Uterus (tissue), 4 donors: Measurements from ENCODE around the gene MOB2. TPM values are rescaled to one million over a fixed set of nuclear protein-coding genes. Genes with fewer than 3 reads are reported as not detected.

Experiments used
- DNase-seq, 2 donors: peaks; one replicate each; pipeline ENCODE4 v3.0.0-alpha.2; 2019 to 2020
- H3K27ac ChIP-seq, 2 donors: fragments of 200-600 bp; sonication (generic); 1 replicate in 1 of 2; 2 replicates in 1 of 2; pipeline ENCODE4 v1.5.1; 2016 to 2018
- H3K27me3 ChIP-seq, 2 donors: fragments of 200-600 bp; sonication (generic); one replicate each; pipeline ENCODE4 v1.5.1; 2018 to 2019; ENCODE audit warnings: control low read depth in 1 of 2
- H3K36me3 ChIP-seq, 2 donors: fragments of 200-600 bp; sonication (generic); one replicate each; pipeline ENCODE4 v1.5.1; 2019; ENCODE audit warnings: control low read depth in 1 of 2
- H3K4me1 ChIP-seq, 2 donors: fragments of 200-600 bp; sonication (generic); one replicate each; pipeline ENCODE4 v1.5.1; 2018 to 2019; ENCODE audit warnings: control low read depth in 1 of 2
- H3K4me3 ChIP-seq, 2 donors: fragments of 200-600 bp; sonication (generic); 1 replicate in 1 of 2; 2 replicates in 1 of 2; pipeline ENCODE4 v1.5.1; 2018 to 2019; ENCODE audit warnings: mild to moderate bottlenecking in 1 of 2
- H3K9me3 ChIP-seq, 2 donors: fragments of 200-600 bp; sonication (generic); one replicate each; pipeline ENCODE4 v1.5.1; 2019; ENCODE audit warnings: control low read depth in 1 of 2
- CTCF ChIP-seq, 4 experiments: fragments of 200-600 bp in 2 of 4; fragments of 450-650 bp in 2 of 4; sonication (generic) in 2 of 4; IDR thresholded peaks; one replicate each; pipeline ENCODE4 v1.5.1; 2016 to 2019; ENCODE audit warnings: antibody characterized with exemption in 4 of 4, mild to moderate bottlenecking in 2 of 4, moderate library complexity in 1 of 4
- POLR2A ChIP-seq, 2 donors: fragments of 450-650 bp; IDR thresholded peaks; one replicate each; pipeline ENCODE4 v1.6.1; 2016; ENCODE audit warnings: antibody characterized with exemption in 2 of 2, mild to moderate bottlenecking in 1 of 2, moderate library complexity in 1 of 2
- intact Hi-C: fragments of 100-400 bp; cut with DNase I; formaldehyde crosslinking; loops from one replicate; pipeline ENCODE4 v1.15.1; 2023; ENCODE audit warnings: low total_unique reads
- total RNA-seq, 4 donors: library from RNA; depleted of rRNA in 3 of 4; stranded (reverse); fragments of >200 nt in 3 of 4; gene quantifications; one replicate each; pipeline versions ENCODE4 v1.1.0 to v1.2.4, GENCODE V29; 2014 to 2023
- donor health status: DM: yes; HTN: yes; CAD: no.

The MOB2 gene
- total RNA-seq, 4 donors from 2014 or later = 17.1 to 72.6 (median 23.6) TPM

- TF ChIP-seq CTCF (IDR thresholded peaks at IDR 0.05) = no peak
- TF ChIP-seq POLR2A (IDR thresholded peaks at IDR 0.05) = no peak
- DNase-seq = no peak
Measured at GRCh38 chr11:1493650-1494244, 7.2 kb upstream of the MOB2 start.

DNA sequence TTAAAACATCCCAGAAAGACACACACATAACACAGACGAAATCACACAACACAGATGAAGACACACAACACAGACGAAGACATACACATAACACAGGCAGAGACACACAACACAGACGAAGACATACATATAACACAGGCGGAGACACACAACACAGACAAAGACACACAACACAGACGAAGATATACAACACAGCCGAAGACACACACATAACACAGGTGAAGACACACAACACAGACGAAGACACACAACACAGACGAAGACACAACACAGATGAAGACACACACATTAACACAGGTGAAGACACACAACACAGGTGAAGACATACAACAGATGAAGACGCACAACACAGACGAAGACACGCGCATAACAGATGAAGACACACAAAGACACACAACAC is 4.8 kb upstream of the MOB2 start:
- H3K9me3 ChIP-seq = no peaks in the 10 kb centered on the region
- no peaks in the 10 kb centered on the region for H3K27me3 ChIP-seq
- H3K27ac ChIP-seq = no peak overlapping the region
- intact Hi-C loops = no loop called here
- no peak for DNase-seq
- TF ChIP-seq CTCF (IDR thresholded peaks at IDR 0.05) = no peak
- TF ChIP-seq POLR2A (IDR thresholded peaks at IDR 0.05) = no peak
- no peak overlapping the region for H3K4me3 ChIP-seq
- peaks cover 0 to 10% of the 10 kb centered on the region in 2 donors for H3K4me1 ChIP-seq
- no peaks in the 10 kb centered on the region for H3K36me3 ChIP-seq

More at GRCh38 chr11:1493650-1494244, 7.2 kb upstream of the MOB2 start:
- no peaks in the 10 kb centered on the region for H3K27me3 ChIP-seq
- intact Hi-C loops = no loop called here
- H3K9me3 ChIP-seq = no peaks in the 10 kb centered on the region
- no peak overlapping the region for H3K27ac ChIP-seq
- H3K4me3 ChIP-seq = no peak overlapping the region
- H3K4me1 ChIP-seq = no peaks in the 10 kb centered on the region
- H3K36me3 ChIP-seq = no peaks in the 10 kb centered on the region

GRCh38 chr11:1490651-1491050 is 4.1 kb upstream of the MOB2 start:
- Histone ChIP-seq H3K27me3 (no peaks in the 10 kb centered on the region), H3K36me3 (no peaks in the 10 kb centered on the region), H3K9me3 (no peaks in the 10 kb centered on the region), H3K27ac (no peak overlapping the region), H3K4me1 (peaks cover 0 to 16% of the 10 kb centered on the region in 2 donors), H3K4me3 (no peak overlapping the region)
- TF ChIP-seq CTCF (IDR thresholded peaks at IDR 0.05) = no peak
- intact Hi-C loops = no loop called here
- DNase-seq = no peak

- peaks cover 0 to 22% of the 10 kb centered on the region in 2 donors for H3K4me1 ChIP-seq
- H3K9me3 ChIP-seq = no peaks in the 10 kb centered on the region
- TF ChIP-seq CTCF (IDR thresholded peaks at IDR 0.05) = no peak
- peak overlapping the region in 1 of 2 donors; percentile 65 for H3K27ac ChIP-seq
- no peaks in the 10 kb centered on the region for H3K27me3 ChIP-seq
- DNase-seq = no peak
- no peaks in the 10 kb centered on the region for H3K36me3 ChIP-seq
- intact Hi-C loops = no loop called here
- H3K4me3 ChIP-seq = no peak overlapping the region
Measured at GRCh38 chr11:1488575-1489180, 2.1 kb upstream of the MOB2 start.

GRCh38 chr11:1487851-1488574 is 1.4 kb upstream of the MOB2 start:
- no peak for DNase-seq
- intact Hi-C loops = no loop called here
- peak overlapping the region in 1 of 2 donors; percentile 65 for H3K27ac ChIP-seq

More at GRCh38 chr11:1487851-1488574, 1.4 kb upstream of the MOB2 start:
- Histone ChIP-seq H3K4me1 (peaks cover 0 to 25% of the 10 kb centered on the region in 2 donors), H3K27me3 (no peaks in the 10 kb centered on the region), H3K4me3 (no peak overlapping the region), H3K36me3 (no peaks in the 10 kb centered on the region), H3K9me3 (no peaks in the 10 kb centered on the region)
- no peak for TF ChIP-seq POLR2A (IDR thresholded peaks at IDR 0.05)
- TF ChIP-seq CTCF (IDR thresholded peaks at IDR 0.05) = peak in 2 of 4 experiments; percentile 6 to 8
